Keratinocyte (primary cell): ENCODE data around the gene VCX2. TPM values are rescaled to one million over a fixed set of nuclear protein-coding genes. Genes with fewer than 3 reads are reported as not detected.

Source experiments
- DNase-seq: peaks from one replicate; pipeline ENCODE4 v3.0.0-alpha.2; 2011; ENCODE audit warnings: low read depth, missing footprints, low spot score
- FAIRE-seq: peaks from 2 replicates; lab custom pipeline; 2011; peaks lifted over from hg19 to GRCh38; lab: Jason Lieb, UNC
- H2AFZ ChIP-seq: 2 replicates; pipeline ENCODE4 v1.6.0; 2012; ENCODE audit warnings: low read length, control low read depth, inconsistent platforms; ENCODE audit not compliant: control insufficient read depth
- H3K27ac ChIP-seq: 2 replicates; pipeline ENCODE4 v1.5.1; 2011; ENCODE audit warnings: low read length; ENCODE audit not compliant: control insufficient read depth, insufficient read depth
- H3K27me3 ChIP-seq: 3 replicates; pipeline ENCODE4 v1.6.0; 2011; ENCODE audit warnings: low read length; ENCODE audit not compliant: control insufficient read depth, insufficient read depth; ENCODE audit errors: extremely low read depth
- H3K36me3 ChIP-seq, 2 experiments: 2 replicates in 1 of 2; 3 replicates in 1 of 2; pipeline ENCODE4 v1.5.1; 2011; ENCODE audit warnings: low read length in 2 of 2, mild to moderate bottlenecking in 1 of 2; ENCODE audit not compliant: control insufficient read depth in 2 of 2, insufficient read depth in 2 of 2; ENCODE audit errors: extremely low read depth in 1 of 2
- H3K4me1 ChIP-seq: 3 replicates; pipeline ENCODE4 v1.5.1; 2011; ENCODE audit warnings: low read length; ENCODE audit not compliant: control insufficient read depth, insufficient read depth; ENCODE audit errors: extremely low read depth
- H3K4me2 ChIP-seq: 3 replicates; pipeline ENCODE4 v1.6.0; 2011; ENCODE audit warnings: low read depth, low read length; ENCODE audit not compliant: control insufficient read depth, insufficient read depth; ENCODE audit errors: extremely low read depth
- H3K4me3 ChIP-seq, 3 experiments: fragments of 200-600 bp in 1 of 3; sonication (generic) in 1 of 3; 2 replicates in 2 of 3; 3 replicates in 1 of 3; pipeline ENCODE4 v1.5.1; 2011 to 2016; ENCODE audit warnings: low read length in 3 of 3, mild to moderate bottlenecking in 3 of 3, control low read depth in 2 of 3, inconsistent platforms in 1 of 3, low read depth in 1 of 3, mixed read lengths in 1 of 3, mixed run types in 1 of 3, moderate library complexity in 1 of 3; ENCODE audit not compliant: control insufficient read depth in 2 of 3, insufficient read depth in 2 of 3; ENCODE audit errors: extremely low read depth in 1 of 3
- H3K79me2 ChIP-seq: 2 replicates; pipeline ENCODE4 v1.6.0; 2012; ENCODE audit warnings: low read length; ENCODE audit not compliant: control insufficient read depth, insufficient read depth
- H3K9ac ChIP-seq: 3 replicates; pipeline ENCODE4 v1.6.0; 2011; ENCODE audit warnings: low read length; ENCODE audit not compliant: control insufficient read depth, insufficient read depth; ENCODE audit errors: extremely low read depth
- H3K9me1 ChIP-seq: 3 replicates; pipeline ENCODE4 v1.6.0; 2011; ENCODE audit warnings: low read length; ENCODE audit not compliant: control insufficient read depth, insufficient read depth; ENCODE audit errors: extremely low read depth
- H3K9me3 ChIP-seq: 2 replicates; pipeline ENCODE4 v1.5.1; 2012; ENCODE audit warnings: low read depth, low read length; ENCODE audit not compliant: control insufficient read depth
- H4K20me1 ChIP-seq: 3 replicates; pipeline ENCODE4 v1.6.0; 2011; ENCODE audit warnings: low read length; ENCODE audit not compliant: control insufficient read depth, insufficient read depth; ENCODE audit errors: extremely low read depth
- EZH2 ChIP-seq: IDR thresholded peaks from one replicate; pipeline ENCODE4 v1.6.1; 2012; ENCODE audit warnings: inconsistent platforms, mild to moderate bottlenecking, low read length, moderate library complexity
- dilution Hi-C: fragments of 300-500 bp; cut with MboI; formaldehyde crosslinking; loops from one replicate; pipeline ENCODE4 v1.7.0; 2020; ENCODE audit warnings: low sequenced_read_pairs; ENCODE audit not compliant: extremely low pct_ligation_motif_present
- polyA plus RNA-seq, 5 experiments: library from polyadenylated mRNA; depleted of rRNA in 3 of 5; stranded (reverse) in 3 of 5; stranded (forward) in 1 of 5; unstranded in 1 of 5; fragments of >200 nt; gene quantifications; 1 replicate in 1 of 5; 2 replicates in 3 of 5; 3 replicates in 1 of 5; pipeline versions ENCODE4 v1.2.1 to v1.2.3, GENCODE V29; 2011 to 2012; ENCODE audit warnings: missing spikeins in 2 of 5, low read depth in 1 of 5, low replicate concordance in 1 of 5
- TF ChIP-seq, protein P1 (sequence below), 3 experiments: IDR thresholded peaks in 1 of 3; conservative IDR thresholded peaks in 1 of 3; optimal IDR thresholded peaks in 1 of 3; 2 replicates in 2 of 3; 3 replicates in 1 of 3; pipeline versions ENCODE3 to v1.5.1; 2011; ENCODE audit warnings: low read length in 3 of 3, mild to moderate bottlenecking in 3 of 3, moderate library complexity in 2 of 3, control low read depth in 1 of 3, inconsistent platforms in 1 of 3; ENCODE audit not compliant: insufficient read depth in 2 of 3; ENCODE audit errors: extremely low read depth in 1 of 3

The VCX2 gene
- polyA plus RNA-seq, 1 donor (not counting 4 experiments of a cell fraction or from before 2014, with no cell fraction given) = not detected

DNA sequence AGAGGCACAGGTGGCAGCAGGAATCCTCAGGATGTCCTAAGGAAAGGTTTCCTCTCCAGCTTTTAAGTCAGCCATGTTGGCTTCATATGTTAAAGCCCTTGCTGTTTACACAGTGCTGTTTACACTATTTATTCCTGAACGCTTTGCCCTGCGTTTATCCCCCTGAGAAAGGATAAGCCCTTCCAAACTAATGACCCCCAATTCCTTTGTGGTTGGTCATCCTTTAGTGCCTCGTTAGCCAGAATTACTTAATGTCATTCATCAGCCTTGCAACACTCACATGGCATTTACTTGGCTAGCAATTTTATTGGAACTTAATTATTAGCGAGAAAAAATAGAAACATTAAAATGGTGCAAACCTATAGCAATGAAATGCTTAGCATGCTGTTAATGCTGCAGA, 23.8 kb downstream of the VCX2 start:
- H3K4me2 ChIP-seq = no peak overlapping the region
- no peaks in the 10 kb centered on the region for H3K4me1 ChIP-seq
- no peak for DNase-seq
- no peak overlapping the region for H2AFZ ChIP-seq
- H4K20me1 ChIP-seq = no peaks in the 10 kb centered on the region
- no peak overlapping the region for H3K4me3 ChIP-seq
- no peaks in the 10 kb centered on the region for H3K27me3 ChIP-seq
- no peak overlapping the region for H3K9ac ChIP-seq
- H3K9me1 ChIP-seq = no peaks in the 10 kb centered on the region
- H3K36me3 ChIP-seq = no peaks in the 10 kb centered on the region
- no peaks in the 10 kb centered on the region for H3K79me2 ChIP-seq
- no peak for FAIRE-seq
- H3K27ac ChIP-seq = no peak overlapping the region
- TF ChIP-seq EZH2 = no peak
- TF ChIP-seq, protein P1, sequence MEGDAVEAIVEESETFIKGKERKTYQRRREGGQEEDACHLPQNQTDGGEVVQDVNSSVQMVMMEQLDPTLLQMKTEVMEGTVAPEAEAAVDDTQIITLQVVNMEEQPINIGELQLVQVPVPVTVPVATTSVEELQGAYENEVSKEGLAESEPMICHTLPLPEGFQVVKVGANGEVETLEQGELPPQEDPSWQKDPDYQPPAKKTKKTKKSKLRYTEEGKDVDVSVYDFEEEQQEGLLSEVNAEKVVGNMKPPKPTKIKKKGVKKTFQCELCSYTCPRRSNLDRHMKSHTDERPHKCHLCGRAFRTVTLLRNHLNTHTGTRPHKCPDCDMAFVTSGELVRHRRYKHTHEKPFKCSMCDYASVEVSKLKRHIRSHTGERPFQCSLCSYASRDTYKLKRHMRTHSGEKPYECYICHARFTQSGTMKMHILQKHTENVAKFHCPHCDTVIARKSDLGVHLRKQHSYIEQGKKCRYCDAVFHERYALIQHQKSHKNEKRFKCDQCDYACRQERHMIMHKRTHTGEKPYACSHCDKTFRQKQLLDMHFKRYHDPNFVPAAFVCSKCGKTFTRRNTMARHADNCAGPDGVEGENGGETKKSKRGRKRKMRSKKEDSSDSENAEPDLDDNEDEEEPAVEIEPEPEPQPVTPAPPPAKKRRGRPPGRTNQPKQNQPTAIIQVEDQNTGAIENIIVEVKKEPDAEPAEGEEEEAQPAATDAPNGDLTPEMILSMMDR (optimal IDR thresholded peaks at IDR 0.05 in 1 of 3, IDR thresholded peaks at IDR 0.05 in 1 of 3, conservative IDR thresholded peaks at IDR 0.05 in 1 of 3; ENCODE audit: extremely low read depth in 1 of 3, insufficient read depth in 2 of 3, low read length in 3 of 3) = no peak
- H3K9me3 ChIP-seq = no peaks in the 10 kb centered on the region
- dilution Hi-C loops = no loop called here

DNA sequence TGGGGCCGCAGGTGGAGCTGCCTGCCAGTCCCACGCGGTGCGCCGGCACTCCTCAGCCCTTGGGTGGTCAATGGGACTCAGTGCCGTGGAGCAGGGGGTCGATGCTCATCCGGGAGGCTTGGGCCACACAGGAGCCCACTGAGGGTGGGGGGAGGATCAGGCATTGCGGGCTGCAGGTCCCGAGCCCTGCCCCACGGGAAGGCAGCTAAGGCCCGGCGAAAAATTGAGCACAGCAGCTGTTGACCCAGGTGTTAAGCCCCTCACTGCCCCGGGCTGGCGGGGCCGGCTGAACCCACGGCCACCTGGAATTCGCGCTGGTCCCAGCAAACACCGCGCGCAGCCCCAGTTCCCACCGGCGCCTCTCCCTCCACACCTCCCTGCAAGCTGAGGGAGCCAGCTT, 26.1 kb downstream of the VCX2 start:
- TF ChIP-seq, protein P1 (optimal IDR thresholded peaks at IDR 0.05 in 1 of 3, IDR thresholded peaks at IDR 0.05 in 1 of 3, conservative IDR thresholded peaks at IDR 0.05 in 1 of 3; ENCODE audit: extremely low read depth in 1 of 3, insufficient read depth in 2 of 3, low read length in 3 of 3) = no peak
- no peak for TF ChIP-seq EZH2

More for the DNA sequence above, 26.1 kb downstream of the VCX2 start:
- no peak overlapping the region for H3K27ac ChIP-seq
- no peak overlapping the region for H3K4me2 ChIP-seq
- no peak for FAIRE-seq
- no peak overlapping the region for H2AFZ ChIP-seq
- H3K36me3 ChIP-seq = no peaks in the 10 kb centered on the region
- H4K20me1 ChIP-seq = no peaks in the 10 kb centered on the region
- dilution Hi-C loops = no loop called here
- H3K9me1 ChIP-seq = no peaks in the 10 kb centered on the region
- H3K4me3 ChIP-seq = no peak overlapping the region
- H3K79me2 ChIP-seq = no peaks in the 10 kb centered on the region
- H3K27me3 ChIP-seq = no peaks in the 10 kb centered on the region
- H3K4me1 ChIP-seq = no peaks in the 10 kb centered on the region
- DNase-seq = no peak
- no peak overlapping the region for H3K9ac ChIP-seq
- H3K9me3 ChIP-seq = no peaks in the 10 kb centered on the region
